Muscle of leg (tissue), 11 donors: ENCODE measurements around the gene IL32. TPM values are rescaled to one million over a fixed set of nuclear protein-coding genes. Genes with fewer than 3 reads are reported as not detected.

Experiments
- DNase-seq: peaks from one replicate; pipeline ENCODE4 v3.0.0; 2013
- H3K27ac ChIP-seq: one replicate; pipeline ENCODE4 v1.5.1; 2013; ENCODE audit warnings: mild to moderate bottlenecking, low read length, control low read depth
- H3K27me3 ChIP-seq: one replicate; pipeline ENCODE4 v1.6.1; 2013; ENCODE audit warnings: low read length; ENCODE audit not compliant: control insufficient read depth, insufficient read depth
- H3K36me3 ChIP-seq: one replicate; pipeline ENCODE4 v1.6.1; 2013; ENCODE audit warnings: low read length; ENCODE audit not compliant: control insufficient read depth, insufficient read depth
- H3K4me1 ChIP-seq: one replicate; pipeline ENCODE4 v1.6.1; 2013; ENCODE audit warnings: low read length; ENCODE audit not compliant: control insufficient read depth, insufficient read depth
- H3K4me3 ChIP-seq: one replicate; pipeline ENCODE4 v1.5.1; 2013; ENCODE audit warnings: low read length, control low read depth
- H3K9me3 ChIP-seq: replicated peaks from 2 replicates; pipeline ENCODE4 v1.6.1; 2013; ENCODE audit warnings: low read depth, low read length; ENCODE audit not compliant: control insufficient read depth
- WGBS: methylation state at CpG from one replicate; pipeline ENCODE4 v1.1.5; 2013; ENCODE audit warnings: missing lambda C conversion rate; ENCODE audit not compliant: insufficient coverage; 5-methylcytosine and 5-hydroxymethylcytosine counted together
- polyA plus RNA-seq, 8 donors: library from polyadenylated mRNA; unstranded; fragments of 120-200 nt; gene quantifications; one replicate each; pipeline versions ENCODE4 v1.2.1 to v1.2.3, GENCODE V29; 2013; ENCODE audit warnings: inconsistent platforms in 1 of 8, low replicate concordance in 1 of 8; ENCODE audit not compliant: insufficient read length in 8 of 8, insufficient read depth in 1 of 8
- total RNA-seq: library from RNA; stranded (reverse); fragments of 120-200 nt; gene quantifications from one replicate; pipeline ENCODE4 v1.2.4, GENCODE V29; 2013

Gene IL32
- total and polyA plus RNA-seq, 9 donors: 28.9 to 166 (median 116) TPM

- DNase-seq: peak; percentile 81
- peak overlapping the region; percentile 82 for H3K27ac ChIP-seq
- no peaks in the 10 kb centered on the region for H3K27me3 ChIP-seq
- H3K36me3 ChIP-seq: peaks cover 39% of the 10 kb centered on the region
- H3K4me1 ChIP-seq: peaks cover 28% of the 10 kb centered on the region
- peak overlapping the region; percentile 71 for H3K4me3 ChIP-seq
- 10% methylated on average over 19 of the region's 19 CpGs for WGBS
- no peaks in the 10 kb centered on the region for H3K9me3 ChIP-seq
Measured at GRCh38 chr16:3112881-3113574, 47.6 kb downstream of the IL32 start.

DNA sequence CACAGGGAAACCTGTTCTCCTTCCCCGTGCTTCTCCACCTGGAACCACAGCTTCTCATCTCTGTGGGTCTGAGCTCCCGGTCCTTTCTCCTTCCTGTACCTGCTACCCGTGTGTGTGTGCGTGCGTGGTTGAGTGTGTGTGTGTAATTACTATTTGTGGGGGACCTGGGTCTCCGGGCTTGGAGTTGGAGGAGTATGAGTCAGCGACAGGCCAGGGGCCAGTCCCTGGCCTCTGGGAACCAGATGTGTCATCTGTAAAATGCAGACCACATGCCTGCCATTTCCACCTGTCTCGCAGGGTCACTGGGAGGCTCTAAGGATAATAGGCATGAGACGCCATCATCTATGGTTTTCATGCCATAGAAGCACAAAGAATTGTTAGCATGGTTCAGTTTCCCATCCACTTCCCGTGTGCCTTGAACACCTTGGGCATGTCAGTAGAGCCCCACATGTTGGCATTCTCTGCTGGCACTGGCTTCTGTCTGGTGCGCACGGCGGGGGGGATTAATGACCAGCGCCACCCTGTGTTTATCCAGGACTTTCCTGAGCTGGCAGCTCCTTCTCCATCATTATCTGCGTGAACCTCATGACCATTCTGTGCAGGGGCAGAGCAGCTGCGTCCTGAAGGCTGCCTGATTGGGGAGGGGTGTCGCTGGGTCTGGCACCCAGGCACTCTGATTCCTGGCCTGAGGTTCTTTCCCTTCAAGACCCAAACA is 48.5 kb downstream of the IL32 start:
- 55% methylated on average over 8 of the region's 17 CpGs for WGBS
- Histone ChIP-seq H3K27ac (peak overlapping the region; percentile 82), H3K27me3 (no peaks in the 10 kb centered on the region)

GRCh38 chr16:3115003-3115402 is 49.6 kb downstream of the IL32 start:
- no peak overlapping the region for H3K27ac ChIP-seq
- no peak overlapping the region for H3K4me3 ChIP-seq
- H3K27me3 ChIP-seq: no peaks in the 10 kb centered on the region
- DNase-seq: no peak
- H3K4me1 ChIP-seq: peaks cover 28% of the 10 kb centered on the region
- H3K9me3 ChIP-seq: no peaks in the 10 kb centered on the region
- WGBS: 90% methylated on average over 11 of the region's 12 CpGs
- peaks cover 59% of the 10 kb centered on the region for H3K36me3 ChIP-seq

More for the DNA sequence above, 48.5 kb downstream of the IL32 start:
- no peaks in the 10 kb centered on the region for H3K9me3 ChIP-seq
- peaks cover 48% of the 10 kb centered on the region for H3K36me3 ChIP-seq
- DNase-seq: no peak
- peaks cover 28% of the 10 kb centered on the region for H3K4me1 ChIP-seq
- peak overlapping the region; percentile 71 for H3K4me3 ChIP-seq

GRCh38 chr16:3115561-3115960 is 50.1 kb downstream of the IL32 start:
- peaks cover 64% of the 10 kb centered on the region for H3K36me3 ChIP-seq
- DNase-seq: no peak

DNA sequence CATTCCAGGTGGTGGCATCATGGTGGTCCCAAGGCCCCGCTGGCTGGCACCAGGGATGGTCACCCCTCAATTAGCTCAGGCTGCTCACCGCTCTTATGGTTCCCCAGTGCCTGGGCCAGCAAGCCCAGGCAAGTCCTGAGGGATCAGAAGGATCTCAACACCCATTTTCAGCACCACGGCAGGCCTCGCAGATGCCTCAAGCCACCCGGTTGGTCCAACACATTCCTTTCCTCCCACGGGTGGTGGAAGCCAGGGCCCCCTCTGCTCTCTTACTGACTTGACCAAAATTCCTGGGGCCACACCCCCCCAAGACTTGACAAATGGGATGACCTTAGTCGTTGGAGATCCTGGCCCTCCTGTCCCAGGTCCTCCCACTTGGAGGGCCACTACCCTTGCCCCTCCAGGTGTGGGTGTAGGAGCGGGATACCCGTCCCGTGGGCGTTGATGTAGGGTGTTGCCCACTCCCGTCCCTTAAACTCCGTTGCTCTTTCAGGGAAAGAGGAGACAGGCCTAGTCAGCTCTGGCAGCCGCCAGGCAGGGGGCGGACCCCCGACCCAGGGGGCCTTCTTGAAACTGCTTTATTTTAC is 52.9 kb downstream of the IL32 start:
- no peak overlapping the region for H3K27ac ChIP-seq
- H3K36me3 ChIP-seq: peaks cover 69% of the 10 kb centered on the region
- no peaks in the 10 kb centered on the region for H3K27me3 ChIP-seq
- DNase-seq: no peak
- WGBS: 92% methylated on average over 13 of the region's 16 CpGs
- no peak overlapping the region for H3K4me3 ChIP-seq
- H3K4me1 ChIP-seq: peaks cover 43% of the 10 kb centered on the region
- H3K9me3 ChIP-seq: no peaks in the 10 kb centered on the region

More at GRCh38 chr16:3115561-3115960, 50.1 kb downstream of the IL32 start:
- Histone ChIP-seq H3K9me3 (no peaks in the 10 kb centered on the region), H3K4me1 (peaks cover 28% of the 10 kb centered on the region), H3K27me3 (no peaks in the 10 kb centered on the region), H3K4me3 (no peak overlapping the region), H3K27ac (no peak overlapping the region)
- 77% methylated on average over 10 of the region's 14 CpGs for WGBS

GRCh38 chr16:3118846-3119245 is 53.4 kb downstream of the IL32 start:
- no peak for DNase-seq
- Histone ChIP-seq H3K36me3 (peaks cover 68% of the 10 kb centered on the region), H3K4me3 (no peak overlapping the region), H3K27ac (no peak overlapping the region), H3K9me3 (no peaks in the 10 kb centered on the region), H3K27me3 (no peaks in the 10 kb centered on the region), H3K4me1 (peaks cover 43% of the 10 kb centered on the region)
- WGBS: 85% methylated on average over 10 of the region's 20 CpGs

Other genes starting within 250 kb of the IL32 start
- not detected for gene PRSS21, start 248.4 kb upstream of the IL32 start, total RNA-seq
- gene PRSS21, start 248.4 kb upstream of the IL32 start, polyA plus RNA-seq: under 1 TPM in 2 of 8 donors, not detected in 6; 0.20 to 0.30 TPM
- 0.49 TPM for gene ZG16B, start 235.3 kb upstream of the IL32 start, total RNA-seq
- under 1 TPM in 7 of 8 donors, not detected in 1; 0.28 to 0.61 (median 0.38) TPM for gene ZG16B, start 235.3 kb upstream of the IL32 start, polyA plus RNA-seq
- not detected for gene PRSS22, start 207.5 kb upstream of the IL32 start, total RNA-seq
- gene PRSS22, start 207.5 kb upstream of the IL32 start, polyA plus RNA-seq: under 1 TPM in 2 of 8 donors, not detected in 6; 0.94 TPM
- gene FLYWCH2, start 182.4 kb upstream of the IL32 start, total RNA-seq: 22.0 TPM
- gene FLYWCH2, start 182.4 kb upstream of the IL32 start, polyA plus RNA-seq: 10 to 100 TPM; 13.8 to 23.3 (median 21.4) TPM
- 7.8 TPM for gene FLYWCH1, start 153.7 kb upstream of the IL32 start, total RNA-seq
- 10 to 100 TPM; 13.9 to 28.5 (median 17.7) TPM for gene FLYWCH1, start 153.7 kb upstream of the IL32 start, polyA plus RNA-seq
- gene KREMEN2, start 101.4 kb upstream of the IL32 start, total RNA-seq: 5.6 TPM
- gene KREMEN2, start 101.4 kb upstream of the IL32 start, polyA plus RNA-seq: 10 to 100 TPM in 3 of 8 donors, 1 to 10 TPM in 5; 3.5 to 22.0 (median 9.1) TPM
- gene PAQR4, start 96.3 kb upstream of the IL32 start, total RNA-seq: 4.3 TPM
- 10 to 100 TPM in 1 of 8 donors, 1 to 10 TPM in 7; 6.0 to 14.4 (median 9.3) TPM for gene PAQR4, start 96.3 kb upstream of the IL32 start, polyA plus RNA-seq
- gene PKMYT1, start 85.2 kb upstream of the IL32 start, total RNA-seq: 3.6 TPM
- 10 to 100 TPM; 10.4 to 19.4 (median 14.2) TPM for gene PKMYT1, start 85.2 kb upstream of the IL32 start, polyA plus RNA-seq
- 0.40 TPM for gene CLDN9, start 52.7 kb upstream of the IL32 start, total RNA-seq
- gene CLDN9, start 52.7 kb upstream of the IL32 start, polyA plus RNA-seq: 1 to 10 TPM in 5 of 8 donors, under 1 TPM in 3; 0.36 to 3.0 (median 1.5) TPM
- gene CLDN6, start 47.5 kb upstream of the IL32 start, total RNA-seq: 0.09 TPM
- gene CLDN6, start 47.5 kb upstream of the IL32 start, polyA plus RNA-seq: 1 to 10 TPM in 2 of 8 donors, under 1 TPM in 5, not detected in 1; 0.16 to 4.6 (median 0.43) TPM
- 39.8 TPM for gene TNFRSF12A, start 45.3 kb upstream of the IL32 start, total RNA-seq
- gene TNFRSF12A, start 45.3 kb upstream of the IL32 start, polyA plus RNA-seq: 10 to 100 TPM; 26.4 to 65.2 (median 42.8) TPM
- gene HCFC1R1, start 41.7 kb upstream of the IL32 start, total RNA-seq: 77.9 TPM
- gene HCFC1R1, start 41.7 kb upstream of the IL32 start, polyA plus RNA-seq: 100 to 1,000 TPM in 2 of 8 donors, 10 to 100 TPM in 6; 68.0 to 138 (median 91.4) TPM
- 15.0 TPM for gene THOC6, start 41.6 kb upstream of the IL32 start, total RNA-seq
- 10 to 100 TPM; 19.6 to 25.5 (median 22.0) TPM for gene THOC6, start 41.6 kb upstream of the IL32 start, polyA plus RNA-seq
- not detected for gene BICDL2, start 28.7 kb upstream of the IL32 start, total RNA-seq
- under 1 TPM in 5 of 8 donors, not detected in 3; 0.02 to 0.66 (median 0.23) TPM for gene BICDL2, start 28.7 kb upstream of the IL32 start, polyA plus RNA-seq
- 0.58 TPM for gene MMP25, start 19.1 kb upstream of the IL32 start, total RNA-seq
- gene MMP25, start 19.1 kb upstream of the IL32 start, polyA plus RNA-seq: 1 to 10 TPM; 1.4 to 3.0 (median 1.8) TPM
- gene ZSCAN10, start 33.7 kb downstream of the IL32 start, total RNA-seq: 0.13 TPM
- gene ZSCAN10, start 33.7 kb downstream of the IL32 start, polyA plus RNA-seq: under 1 TPM in 6 of 8 donors, not detected in 2; 0.12 to 0.44 (median 0.18) TPM
- 14.1 TPM for gene ZNF205, start 46.9 kb downstream of the IL32 start, total RNA-seq
- 10 to 100 TPM; 12.0 to 15.4 (median 13.3) TPM for gene ZNF205, start 46.9 kb downstream of the IL32 start, polyA plus RNA-seq
- gene ZNF213, start 69.4 kb downstream of the IL32 start, total RNA-seq: 3.1 TPM
- gene ZNF213, start 69.4 kb downstream of the IL32 start, polyA plus RNA-seq: 10 to 100 TPM in 5 of 8 donors, 1 to 10 TPM in 3; 9.4 to 14.0 (median 11.5) TPM
- not detected for gene OR1F1, start 122.6 kb downstream of the IL32 start, total RNA-seq
- gene OR1F1, start 122.6 kb downstream of the IL32 start, polyA plus RNA-seq: not detected
- gene ZNF200, start 169.5 kb downstream of the IL32 start, total RNA-seq: 8.4 TPM
- 1 to 10 TPM; 5.3 to 7.7 (median 6.4) TPM for gene ZNF200, start 169.5 kb downstream of the IL32 start, polyA plus RNA-seq
- 0.27 TPM for gene MEFV, start 191.0 kb downstream of the IL32 start, total RNA-seq
- under 1 TPM; 0.20 to 0.45 (median 0.31) TPM for gene MEFV, start 191.0 kb downstream of the IL32 start, polyA plus RNA-seq
- gene ZNF263, start 217.9 kb downstream of the IL32 start, total RNA-seq: 34.9 TPM
- gene ZNF263, start 217.9 kb downstream of the IL32 start, polyA plus RNA-seq: 10 to 100 TPM; 23.3 to 30.3 (median 27.4) TPM
- 11.0 TPM for gene TIGD7, start 239.8 kb downstream of the IL32 start, total RNA-seq
- 10 to 100 TPM in 1 of 8 donors, 1 to 10 TPM in 7; 5.5 to 10.4 (median 7.4) TPM for gene TIGD7, start 239.8 kb downstream of the IL32 start, polyA plus RNA-seq
- 31.0 TPM for gene ZNF75A, start 239.9 kb downstream of the IL32 start, total RNA-seq
- gene ZNF75A, start 239.9 kb downstream of the IL32 start, polyA plus RNA-seq: 10 to 100 TPM; 20.3 to 33.1 (median 23.6) TPM